Mesendoderm (in vitro differentiated cells): ENCODE measurements around the gene IFRD1. TPM values are rescaled to one million over a fixed set of nuclear protein-coding genes. Genes with fewer than 3 reads are reported as not detected.

ENCODE experiments used
- DNase-seq: peaks from one replicate; pipeline ENCODE4 v3.0.0; 2013
- H2AK5ac ChIP-seq: 2 replicates; pipeline ENCODE4 v1.6.1; 2013; ENCODE audit warnings: low read length, inconsistent platforms
- H2BK120ac ChIP-seq: 2 replicates; pipeline ENCODE4 v1.6.1; 2013; ENCODE audit warnings: low read depth, mild to moderate bottlenecking, low read length, moderate library complexity, mixed read lengths
- H2BK15ac ChIP-seq: replicated peaks from 2 replicates; pipeline ENCODE4 v1.6.1; 2013; ENCODE audit warnings: low read depth, mild to moderate bottlenecking, moderate library complexity
- H2BK5ac ChIP-seq: 2 replicates; pipeline ENCODE4 v1.6.1; 2013; ENCODE audit warnings: low read length, inconsistent platforms
- H3K18ac ChIP-seq: 2 replicates; pipeline ENCODE4 v1.6.1; 2013; ENCODE audit warnings: mild to moderate bottlenecking, low read length, mixed read lengths
- H3K23ac ChIP-seq: one replicate; pipeline ENCODE4 v1.6.1; 2013; ENCODE audit warnings: low read length
- H3K27ac ChIP-seq: 2 replicates; pipeline ENCODE4 v1.5.1; 2013; ENCODE audit warnings: low read depth, mild to moderate bottlenecking, inconsistent platforms, low read length, moderate library complexity
- H3K27me3 ChIP-seq: 2 replicates; pipeline ENCODE4 v1.6.1; 2013; ENCODE audit warnings: low read length, control low read depth, mild to moderate bottlenecking, inconsistent platforms; ENCODE audit not compliant: insufficient read depth, poor library complexity
- H3K36me3 ChIP-seq: 2 replicates; pipeline ENCODE4 v1.6.1; 2013; ENCODE audit warnings: low read length, inconsistent platforms; ENCODE audit not compliant: control insufficient read depth, insufficient read depth
- H3K4ac ChIP-seq: one replicate; pipeline ENCODE4 v1.6.1; 2013; ENCODE audit warnings: low read depth, mild to moderate bottlenecking, low read length, moderate library complexity
- H3K4me1 ChIP-seq: 2 replicates; pipeline ENCODE4 v1.6.1; 2013; ENCODE audit warnings: low read depth, low read length, inconsistent platforms; ENCODE audit not compliant: control insufficient read depth
- H3K4me2 ChIP-seq: 2 replicates; pipeline ENCODE4 v1.6.1; 2013; ENCODE audit warnings: low read length
- H3K4me3 ChIP-seq: 2 replicates; pipeline ENCODE4 v1.5.1; 2013; ENCODE audit warnings: mild to moderate bottlenecking, low read length
- H3K56ac ChIP-seq: one replicate; pipeline ENCODE4 v1.6.1; 2013; ENCODE audit warnings: low read length
- H3K79me1 ChIP-seq: 2 replicates; pipeline ENCODE4 v1.6.1; 2013; ENCODE audit warnings: low read length, inconsistent platforms
- H3K79me2 ChIP-seq: 2 replicates; pipeline ENCODE4 v1.6.1; 2013; ENCODE audit warnings: mild to moderate bottlenecking, low read length; ENCODE audit not compliant: control insufficient read depth, insufficient read depth
- H3K9ac ChIP-seq: 2 replicates; pipeline ENCODE4 v1.6.1; 2013; ENCODE audit warnings: low read length, inconsistent platforms
- H4K5ac ChIP-seq: one replicate; pipeline ENCODE4 v1.6.1; 2013; ENCODE audit warnings: low read length
- H4K8ac ChIP-seq: one replicate; pipeline ENCODE4 v1.6.1; 2013; ENCODE audit warnings: low read depth, mild to moderate bottlenecking, control low read depth, low read length, moderate library complexity
- WGBS: extraction: QIAGEN DNeasy Blood & Tissue Kit; methylation state at CpG from one replicate; pipeline ENCODE4 v1.1.7; 2013; ENCODE audit warnings: low lambda C conversion rate, missing lambda C conversion rate; ENCODE audit not compliant: insufficient coverage; ENCODE audit errors: extremely low coverage; 5-methylcytosine and 5-hydroxymethylcytosine counted together
- polyA plus RNA-seq, 2 experiments: library from polyadenylated mRNA; stranded (reverse); fragments of 200-250 nt; gene quantifications; one replicate each; pipeline ENCODE4 v1.2.3, GENCODE V29; 2013

Gene IFRD1
- 55.0 TPM for polyA plus RNA-seq (2013, experiment 1 of 2)
- 57.9 TPM for polyA plus RNA-seq (2013, experiment 2 of 2)

DNA sequence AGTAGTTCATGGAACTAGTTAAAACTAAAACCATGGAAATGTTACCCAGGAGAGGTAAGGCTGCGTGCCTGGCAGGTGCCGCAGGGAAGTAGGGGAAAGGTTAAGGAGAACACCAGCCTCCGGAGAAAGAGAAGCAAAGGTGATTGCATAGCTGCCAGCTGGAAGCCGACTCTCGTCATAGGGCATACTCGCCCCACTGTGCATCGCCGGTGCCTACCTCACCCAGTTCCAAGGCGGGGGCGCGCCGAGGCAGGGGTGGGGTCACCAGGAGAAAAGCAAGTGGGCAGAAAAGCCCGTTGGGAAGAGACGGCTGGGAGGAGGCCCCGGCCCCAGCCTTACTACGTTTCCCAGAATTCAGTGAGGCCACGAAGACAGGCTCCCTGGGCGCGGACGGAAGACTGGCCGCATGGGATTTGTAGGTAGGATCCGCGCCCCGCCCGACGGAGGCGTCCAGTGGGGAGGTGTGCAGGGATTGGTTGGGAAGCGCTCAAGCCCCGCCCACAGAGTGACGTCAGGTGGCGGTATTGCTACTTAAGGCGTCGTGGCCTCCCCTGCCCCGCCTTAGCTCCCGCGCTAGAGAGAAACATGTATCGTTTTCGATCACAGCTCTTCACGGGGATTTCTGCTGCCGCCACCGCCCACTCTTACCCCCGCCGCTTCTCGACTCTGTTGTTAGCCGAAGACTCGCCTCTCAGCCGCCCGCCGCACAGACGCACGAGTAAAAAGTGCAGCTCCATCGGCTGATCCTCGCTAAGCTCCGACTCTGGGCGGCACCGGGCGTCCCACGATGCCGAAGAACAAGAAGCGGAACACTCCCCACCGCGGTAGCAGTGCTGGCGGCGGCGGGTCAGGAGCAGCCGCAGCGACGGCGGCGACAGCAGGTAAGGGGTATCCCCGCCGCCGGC, at the start of gene IFRD1:
Gene IFRD1, plus strand, starts transcription at position 559 of the 905 bp plus-strand sequence. Its CDS starts 229 bp downstream, at position 788.
- Histone ChIP-seq H4K5ac (no peak within 1 kb of the TSS), H2BK15ac (no peak within 1 kb of the TSS), H3K9ac (peak within 1 kb of the TSS; percentile 94), H3K4ac (peak within 1 kb of the TSS; percentile 81), H3K27me3 (no peaks in the 10 kb centered on the region), H3K79me1 (no peaks in the 10 kb centered on the region), H3K27ac (peak within 1 kb of the TSS; percentile 81), H2BK120ac (no peak within 1 kb of the TSS), H3K23ac (peak within 1 kb of the TSS; percentile 95), H2AK5ac (no peak within 1 kb of the TSS), H3K4me3 (peak within 1 kb of the TSS; percentile 71), H3K18ac (peak within 1 kb of the TSS; percentile 64), H2BK5ac (peak within 1 kb of the TSS; percentile 77), H3K79me2 (peaks cover 35% of the 10 kb centered on the region), H3K4me2 (peak within 1 kb of the TSS; percentile 61), H3K36me3 (no peaks in the 10 kb centered on the region), H4K8ac (no peak within 1 kb of the TSS), H3K4me1 (peaks cover 3% of the 10 kb centered on the region), H3K56ac (peak within 1 kb of the TSS; percentile 87)
- WGBS: no CpG with 5 or more reads among the region's 73 CpGs
- DNase-seq: peak; percentile 99

DNA sequence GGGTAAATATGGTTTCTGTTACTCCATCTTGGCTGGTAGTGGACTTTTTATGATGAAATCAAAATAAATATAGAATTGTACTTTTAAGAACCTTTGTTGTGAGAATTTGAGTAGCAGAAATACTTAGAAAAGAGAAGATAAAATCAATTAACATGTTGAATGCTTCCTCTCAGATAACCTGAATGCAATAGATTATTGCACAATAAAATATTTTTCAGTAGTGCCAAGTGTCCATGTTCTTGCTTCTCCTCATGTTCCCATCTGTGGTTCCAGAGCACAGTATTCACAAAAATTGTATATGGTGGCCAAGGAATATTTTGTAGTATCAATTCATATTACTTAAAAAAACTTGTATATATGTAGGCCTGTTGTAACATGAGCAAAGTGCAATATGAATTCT, 45.9 kb upstream of the IFRD1 start:
- H3K4me1 ChIP-seq: peaks cover 7% of the 10 kb centered on the region
- no peaks in the 10 kb centered on the region for H3K79me2 ChIP-seq
- no peak overlapping the region for H3K9ac ChIP-seq
- H3K18ac ChIP-seq: no peak overlapping the region
- no peak overlapping the region for H2BK5ac ChIP-seq
- no peak for DNase-seq
- no peak overlapping the region for H3K27ac ChIP-seq
- no peak overlapping the region for H3K23ac ChIP-seq
- H4K5ac ChIP-seq: no peak overlapping the region
- H3K79me1 ChIP-seq: no peaks in the 10 kb centered on the region
- no peaks in the 10 kb centered on the region for H3K36me3 ChIP-seq
- H3K27me3 ChIP-seq: no peaks in the 10 kb centered on the region
- H3K4ac ChIP-seq: no peak overlapping the region
- H3K4me2 ChIP-seq: no peak overlapping the region
- no peak overlapping the region for H3K4me3 ChIP-seq
- H2BK120ac ChIP-seq: no peak overlapping the region
- H2AK5ac ChIP-seq: no peak overlapping the region
- no peak overlapping the region for H2BK15ac ChIP-seq
- H4K8ac ChIP-seq: no peak overlapping the region
- H3K56ac ChIP-seq: no peak overlapping the region

GRCh38 chr7:112405286-112405685, 45.0 kb upstream of the IFRD1 start:
- no peak overlapping the region for H2BK5ac ChIP-seq
- H3K23ac ChIP-seq: no peak overlapping the region
- H3K4me2 ChIP-seq: no peak overlapping the region
- no peak overlapping the region for H2BK15ac ChIP-seq
- H3K79me2 ChIP-seq: no peaks in the 10 kb centered on the region
- H3K9ac ChIP-seq: no peak overlapping the region
- no peak overlapping the region for H3K4ac ChIP-seq
- H3K18ac ChIP-seq: no peak overlapping the region
- H3K4me3 ChIP-seq: no peak overlapping the region
- no peaks in the 10 kb centered on the region for H3K36me3 ChIP-seq
- H4K5ac ChIP-seq: no peak overlapping the region
- no peak overlapping the region for H2BK120ac ChIP-seq
- no CpG with 5 or more reads among the region's 1 CpG for WGBS
- no peaks in the 10 kb centered on the region for H3K79me1 ChIP-seq
- H3K27me3 ChIP-seq: no peaks in the 10 kb centered on the region
- no peak overlapping the region for H2AK5ac ChIP-seq
- H3K4me1 ChIP-seq: peaks cover 7% of the 10 kb centered on the region
- no peak overlapping the region for H3K56ac ChIP-seq
- H3K27ac ChIP-seq: no peak overlapping the region
- no peak for DNase-seq
- no peak overlapping the region for H4K8ac ChIP-seq

- Histone ChIP-seq H3K4me3 (no peak overlapping the region), H3K36me3 (no peaks in the 10 kb centered on the region), H4K5ac (no peak overlapping the region), H3K79me1 (no peaks in the 10 kb centered on the region), H3K27ac (no peak overlapping the region), H3K27me3 (no peaks in the 10 kb centered on the region), H3K9ac (no peak overlapping the region), H3K4ac (no peak overlapping the region), H3K18ac (peak overlapping the region; percentile 68), H4K8ac (no peak overlapping the region), H3K56ac (no peak overlapping the region), H3K4me2 (no peak overlapping the region), H2AK5ac (no peak overlapping the region), H2BK15ac (no peak overlapping the region), H2BK120ac (no peak overlapping the region), H3K79me2 (no peaks in the 10 kb centered on the region), H3K4me1 (peaks cover 7% of the 10 kb centered on the region), H2BK5ac (no peak overlapping the region), H3K23ac (no peak overlapping the region)
- no CpG with 5 or more reads among the region's 1 CpG for WGBS
- no peak for DNase-seq
These were observed 43.0 kb upstream of the IFRD1 start for GRCh38 chr7:112407261-112407660.

DNA sequence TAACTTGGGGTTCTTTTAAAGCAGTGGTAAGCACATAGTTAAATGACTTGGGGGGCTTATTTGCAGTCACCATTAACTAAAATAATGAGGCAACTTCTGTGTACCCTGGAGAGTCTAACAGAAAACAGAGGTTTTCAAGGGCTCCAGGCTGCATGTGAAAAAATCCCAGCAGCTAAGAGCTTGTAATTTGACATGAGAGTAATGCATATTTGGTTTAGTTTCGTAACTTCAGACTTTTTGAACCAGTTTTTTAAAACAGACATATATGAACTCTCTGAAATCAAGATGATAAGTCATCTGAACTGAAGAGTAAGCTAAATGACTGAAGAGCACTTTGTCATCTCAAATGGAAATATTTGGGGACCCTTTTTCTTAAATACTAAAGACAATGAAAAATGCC, 40.2 kb upstream of the IFRD1 start:
- Histone ChIP-seq H3K4me3 (no peak overlapping the region), H4K5ac (no peak overlapping the region), H3K4ac (no peak overlapping the region), H3K36me3 (no peaks in the 10 kb centered on the region), H2BK5ac (no peak overlapping the region), H2BK15ac (peak overlapping the region; percentile 89), H3K27ac (no peak overlapping the region), H3K23ac (no peak overlapping the region), H3K79me2 (no peaks in the 10 kb centered on the region), H3K4me1 (peaks cover 7% of the 10 kb centered on the region), H3K4me2 (no peak overlapping the region), H3K18ac (no peak overlapping the region), H3K56ac (no peak overlapping the region), H4K8ac (no peak overlapping the region), H2BK120ac (no peak overlapping the region), H3K27me3 (no peaks in the 10 kb centered on the region), H2AK5ac (no peak overlapping the region), H3K9ac (no peak overlapping the region), H3K79me1 (no peaks in the 10 kb centered on the region)
- WGBS: no CpG with 5 or more reads among the region's 1 CpG
- DNase-seq: no peak
